HepG2 (cell line): Measurements from ENCODE around the gene SMC1B. TPM values are rescaled to one million over a fixed set of nuclear protein-coding genes. Genes with fewer than 3 reads are reported as not detected.

ENCODE experiments used
- ADNP ChIP-seq: sonication (generic); formaldehyde crosslinking; IDR thresholded peaks from 2 replicates; pipeline ENCODE4 v1.4.0; 2020; ENCODE audit warnings: missing genetic modification reagents
- FOXA1 ChIP-seq, 2 experiments: fragments of 450-650 bp in 1 of 2; sonication (generic) in 1 of 2; formaldehyde crosslinking in 1 of 2; IDR thresholded peaks; 2 replicates each; pipeline versions ENCODE4 v1.4.0 to v1.6.1; 2016 to 2020; ENCODE audit warnings: missing genetic modification reagents in 1 of 2
- HOXA5 ChIP-seq: sonication (generic); formaldehyde crosslinking; IDR thresholded peaks from 2 replicates; pipeline ENCODE4 v1.4.0; 2020; ENCODE audit warnings: missing genetic modification reagents
- MIER2 ChIP-seq: IDR thresholded peaks from 2 replicates; pipeline ENCODE4 v1.6.1; 2016; ENCODE audit warnings: missing biosample characterization, missing genetic modification reagents
- NFATC3 ChIP-seq: sonication (generic); formaldehyde crosslinking; IDR thresholded peaks from 2 replicates; pipeline ENCODE4 v1.5.1; 2020; ENCODE audit warnings: mild to moderate bottlenecking, missing genetic modification reagents
- PPARG ChIP-seq: conservative IDR thresholded peaks from 2 replicates; pipeline ENCODE4 v1.6.1; 2016; ENCODE audit warnings: missing biosample characterization, missing genetic modification reagents
- REL ChIP-seq: sonication (generic); formaldehyde crosslinking; conservative IDR thresholded peaks from 2 replicates; pipeline ENCODE4 v1.8.0; 2022; ENCODE audit warnings: mild to moderate bottlenecking, missing genetic modification reagents, moderate library complexity
- RFX1 ChIP-seq: fragments of 450-650 bp; IDR thresholded peaks from 2 replicates; pipeline ENCODE4 v1.6.1; 2017
- RXRA ChIP-seq: sonication (generic); formaldehyde crosslinking; IDR thresholded peaks from 2 replicates; pipeline ENCODE4 v1.5.1; 2020; ENCODE audit warnings: missing genetic modification reagents
- RXRB ChIP-seq: IDR thresholded peaks from 2 replicates; pipeline ENCODE4 v1.6.1; 2016; ENCODE audit warnings: borderline replicate concordance, missing genetic modification reagents, missing compliant biosample characterization
- SP5 ChIP-seq: IDR thresholded peaks from 2 replicates; pipeline ENCODE4 v1.6.1; 2016; ENCODE audit warnings: low read depth, borderline replicate concordance
- SRSF1 ChIP-seq: fragments of 200-400 bp; formaldehyde crosslinking; optimal IDR thresholded peaks from 2 replicates; pipeline ENCODE3; 2017; ENCODE audit warnings: mild to moderate bottlenecking, low read depth, low read length, moderate library complexity
- TEAD2 ChIP-seq: sonication (generic); formaldehyde crosslinking; IDR thresholded peaks from 2 replicates; pipeline ENCODE4 v1.9.0; 2021; ENCODE audit warnings: missing genetic modification reagents
- TMF1 ChIP-seq: sonication (generic); formaldehyde crosslinking; IDR thresholded peaks from 2 replicates; pipeline ENCODE4 v1.8.1; 2022; ENCODE audit warnings: low read depth, missing genetic modification reagents
- TRIM22 ChIP-seq: fragments of 450-650 bp; IDR thresholded peaks from 2 replicates; pipeline ENCODE4 v1.6.1; 2017
- YY1 ChIP-seq: IDR thresholded peaks from 2 replicates; pipeline ENCODE4 v1.6.1; 2011; ENCODE audit warnings: low read length, low read depth, moderate library complexity, mild to moderate bottlenecking; ENCODE audit not compliant: insufficient read depth, insufficient replicate concordance
- ZC3H13 ChIP-seq: sonication (generic); formaldehyde crosslinking; IDR thresholded peaks from 2 replicates; pipeline ENCODE4 v1.8.1; 2023; ENCODE audit warnings: mild to moderate bottlenecking, missing genetic modification reagents, moderate library complexity
- ZNF224 ChIP-seq: sonication (generic); formaldehyde crosslinking; IDR thresholded peaks from 2 replicates; pipeline ENCODE4 v1.5.0; 2020; ENCODE audit warnings: mild to moderate bottlenecking, missing genetic modification reagents
- ZNF264 ChIP-seq: sonication (generic); formaldehyde crosslinking; IDR thresholded peaks from 2 replicates; pipeline ENCODE4 v1.4.0; 2020; ENCODE audit warnings: missing genetic modification reagents
- ZNF607 ChIP-seq: sonication (generic); formaldehyde crosslinking; IDR thresholded peaks from 2 replicates; pipeline ENCODE4 v1.5.1; 2020; ENCODE audit warnings: missing genetic modification reagents, mild to moderate bottlenecking, borderline replicate concordance
- ZNF644 ChIP-seq: IDR thresholded peaks from 2 replicates; pipeline ENCODE4 v1.6.1; 2016; ENCODE audit warnings: low read depth
- ZNF792 ChIP-seq: IDR thresholded peaks from 2 replicates; pipeline ENCODE4 v1.6.1; 2016
- polyA plus RNA-seq, 8 experiments: library from polyadenylated mRNA; depleted of rRNA in 3 of 8; stranded (reverse) in 7 of 8; unstranded in 1 of 8; fragments of >200 nt; fragmentation: Illumina TruSeq in 4 of 8; extraction: Trizol in 4 of 8; gene quantifications; 2 replicates each; pipeline versions ENCODE4 v1.2.1 to v1.2.3, GENCODE V29; 2011 to 2016; ENCODE audit warnings: low read depth in 4 of 8, missing spikeins in 1 of 8, mixed read lengths in 1 of 8; ENCODE audit not compliant: insufficient read depth in 1 of 8
- total RNA-seq, 5 experiments: library from RNA; depleted of rRNA; stranded (reverse); fragments of >200 nt; fragmentation: Illumina TruSeq; extraction: Trizol; gene quantifications; 2 replicates each; pipeline ENCODE4 v1.2.3, GENCODE V29; 2016; ENCODE audit warnings: low read depth in 1 of 5
- TF ChIP-seq, protein P1 (sequence below): sonication (generic); formaldehyde crosslinking; IDR thresholded peaks from 2 replicates; pipeline ENCODE4 v1.4.0; 2020; ENCODE audit warnings: missing genetic modification reagents
- TF ChIP-seq, protein P2 (sequence below): sonication (generic); formaldehyde crosslinking; conservative IDR thresholded peaks from 2 replicates; pipeline ENCODE4 v1.4.0; 2020; ENCODE audit warnings: mild to moderate bottlenecking, missing genetic modification reagents, moderate library complexity
- TF ChIP-seq, protein P3 (sequence below): sonication (generic); formaldehyde crosslinking; IDR thresholded peaks from 2 replicates; pipeline ENCODE4 v1.4.0; 2020; ENCODE audit warnings: missing genetic modification reagents, mild to moderate bottlenecking, borderline replicate concordance

The SMC1B gene
- total and polyA plus RNA-seq, 2 of the 13 experiments (the other 11 are each of a cell fraction or from before 2014, with no cell fraction given) = not detected

- 0 out of 2 replicates have a peak, but pooled peaks have one; percentile 19 for TF ChIP-seq PPARG
- no peak for TF ChIP-seq ZNF264 (CRISPR knock-in tag)
- no peak for TF ChIP-seq ZNF224 (CRISPR knock-in tag)
- TF ChIP-seq RXRA = peak; percentile 23; the same call in 1 of the 2 replicates
- no peak for TF ChIP-seq RFX1
- TF ChIP-seq FOXA1 (IDR thresholded peaks at IDR 0.05) = no peak
- TF ChIP-seq FOXA1 (CRISPR knock-in tag; IDR thresholded peaks at IDR 0.05) = no peak
- TF ChIP-seq TMF1 (CRISPR knock-in tag) = no peak
- TF ChIP-seq ZC3H13 (CRISPR knock-in tag) = no peak
- TF ChIP-seq NFATC3 (CRISPR knock-in tag) = 0 out of 2 replicates have a peak, but pooled peaks have one; percentile 58
- TF ChIP-seq RXRB = peak; percentile 72; the same call in 1 of the 2 replicates
- peak; percentile 20; the same call in 1 of the 2 replicates for TF ChIP-seq MIER2
- TF ChIP-seq HOXA5 (CRISPR knock-in tag) = no peak
- TF ChIP-seq, protein P1, sequence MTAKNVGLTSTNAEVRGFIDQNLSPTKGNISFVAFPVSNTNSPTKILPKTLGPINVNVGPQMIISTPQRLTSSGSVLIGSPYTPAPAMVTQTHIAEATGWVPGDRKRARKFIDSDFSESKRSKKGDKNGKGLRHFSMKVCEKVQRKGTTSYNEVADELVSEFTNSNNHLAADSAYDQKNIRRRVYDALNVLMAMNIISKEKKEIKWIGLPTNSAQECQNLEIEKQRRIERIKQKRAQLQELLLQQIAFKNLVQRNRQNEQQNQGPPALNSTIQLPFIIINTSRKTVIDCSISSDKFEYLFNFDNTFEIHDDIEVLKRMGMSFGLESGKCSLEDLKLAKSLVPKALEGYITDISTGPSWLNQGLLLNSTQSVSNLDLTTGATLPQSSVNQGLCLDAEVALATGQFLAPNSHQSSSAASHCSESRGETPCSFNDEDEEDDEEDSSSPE (CRISPR knock-in tag) = peak; percentile 47; the same call in 1 of the 2 replicates
- TF ChIP-seq ZNF792 (CRISPR knock-in tag) = 0 out of 2 replicates have a peak, but pooled peaks have one; percentile 46
- no peak for TF ChIP-seq TEAD2 (CRISPR knock-in tag)
- TF ChIP-seq REL = no peak
- TF ChIP-seq, protein P2, sequence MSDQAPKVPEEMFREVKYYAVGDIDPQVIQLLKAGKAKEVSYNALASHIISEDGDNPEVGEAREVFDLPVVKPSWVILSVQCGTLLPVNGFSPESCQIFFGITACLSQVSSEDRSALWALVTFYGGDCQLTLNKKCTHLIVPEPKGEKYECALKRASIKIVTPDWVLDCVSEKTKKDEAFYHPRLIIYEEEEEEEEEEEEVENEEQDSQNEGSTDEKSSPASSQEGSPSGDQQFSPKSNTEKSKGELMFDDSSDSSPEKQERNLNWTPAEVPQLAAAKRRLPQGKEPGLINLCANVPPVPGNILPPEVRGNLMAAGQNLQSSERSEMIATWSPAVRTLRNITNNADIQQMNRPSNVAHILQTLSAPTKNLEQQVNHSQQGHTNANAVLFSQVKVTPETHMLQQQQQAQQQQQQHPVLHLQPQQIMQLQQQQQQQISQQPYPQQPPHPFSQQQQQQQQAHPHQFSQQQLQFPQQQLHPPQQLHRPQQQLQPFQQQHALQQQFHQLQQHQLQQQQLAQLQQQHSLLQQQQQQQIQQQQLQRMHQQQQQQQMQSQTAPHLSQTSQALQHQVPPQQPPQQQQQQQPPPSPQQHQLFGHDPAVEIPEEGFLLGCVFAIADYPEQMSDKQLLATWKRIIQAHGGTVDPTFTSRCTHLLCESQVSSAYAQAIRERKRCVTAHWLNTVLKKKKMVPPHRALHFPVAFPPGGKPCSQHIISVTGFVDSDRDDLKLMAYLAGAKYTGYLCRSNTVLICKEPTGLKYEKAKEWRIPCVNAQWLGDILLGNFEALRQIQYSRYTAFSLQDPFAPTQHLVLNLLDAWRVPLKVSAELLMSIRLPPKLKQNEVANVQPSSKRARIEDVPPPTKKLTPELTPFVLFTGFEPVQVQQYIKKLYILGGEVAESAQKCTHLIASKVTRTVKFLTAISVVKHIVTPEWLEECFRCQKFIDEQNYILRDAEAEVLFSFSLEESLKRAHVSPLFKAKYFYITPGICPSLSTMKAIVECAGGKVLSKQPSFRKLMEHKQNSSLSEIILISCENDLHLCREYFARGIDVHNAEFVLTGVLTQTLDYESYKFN = peak; percentile 56
- TF ChIP-seq ADNP (CRISPR knock-in tag) = no peak
- no peak for TF ChIP-seq TRIM22
- TF ChIP-seq ZNF607 (CRISPR knock-in tag) = 0 out of 2 replicates have a peak, but pooled peaks have one; percentile 48
- 0 out of 2 replicates have a peak, but pooled peaks have one; percentile 27 for TF ChIP-seq SP5 (CRISPR knock-in tag)
- TF ChIP-seq ZNF644 (CRISPR knock-in tag) = no peak
- no peak for TF ChIP-seq SRSF1
- TF ChIP-seq, protein P3, sequence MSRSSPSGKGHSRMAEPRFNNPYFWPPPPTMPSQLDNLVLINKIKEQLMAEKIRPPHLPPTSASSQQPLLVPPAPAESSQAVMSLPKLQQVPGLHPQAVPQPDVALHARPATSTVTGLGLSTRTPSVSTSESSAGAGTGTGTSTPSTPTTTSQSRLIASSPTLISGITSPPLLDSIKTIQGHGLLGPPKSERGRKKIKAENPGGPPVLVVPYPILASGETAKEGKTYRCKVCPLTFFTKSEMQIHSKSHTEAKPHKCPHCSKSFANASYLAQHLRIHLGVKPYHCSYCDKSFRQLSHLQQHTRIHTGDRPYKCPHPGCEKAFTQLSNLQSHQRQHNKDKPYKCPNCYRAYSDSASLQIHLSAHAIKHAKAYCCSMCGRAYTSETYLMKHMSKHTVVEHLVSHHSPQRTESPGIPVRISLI = peak; percentile 64; the same call in 1 of the 2 replicates
- TF ChIP-seq YY1 = peak; percentile 8
These were observed 22.2 kb upstream of the SMC1B start (continued) for GRCh38 chr22:45435544-45436139.
